HG03432 (cell line): ENCODE data around the gene FCER1A.
"Not testable (repeated sequence)": the region's sequence is repeated elsewhere in the genome, so short reads cannot be mapped to it uniquely, and the experiment has no call there.

Source experiments
- ATAC-seq: cut with Tn5 transposase; IDR thresholded peaks from one replicate; pipeline ENCODE4 v1.9.1; 2021; ENCODE audit warnings: mild to moderate bottlenecking, moderate library complexity; ENCODE audit not compliant: unreplicated experiment

FCER1A gene

GRCh38 chr1:159349374-159349773 lies 47.2 kb downstream of the FCER1A start:
- not testable (repeated sequence) for ATAC-seq

DNA sequence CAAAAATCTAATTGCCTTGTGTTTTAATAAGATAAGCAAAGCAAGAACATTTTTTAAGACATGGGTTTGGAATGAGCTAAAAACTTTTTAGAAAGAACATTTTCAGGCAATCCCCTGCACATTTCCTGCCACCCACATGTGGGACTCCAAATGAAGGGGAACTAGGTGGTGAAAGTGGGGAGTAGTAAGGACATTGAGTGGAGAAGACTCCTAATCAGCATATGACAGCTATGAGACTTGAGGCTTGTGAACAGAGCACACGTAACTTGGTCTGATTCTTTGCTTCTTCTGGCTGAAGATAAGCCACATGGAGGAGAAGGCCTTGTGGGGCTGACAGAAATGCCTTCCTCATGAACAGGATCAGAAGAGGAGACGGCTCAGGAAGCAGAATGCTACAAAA lies 50.3 kb downstream of the FCER1A start:
- ATAC-seq: no peak
